ENCODE data around the gene IL17RD. TPM values are rescaled to one million over a fixed set of nuclear protein-coding genes. Genes with fewer than 3 reads are reported as not detected.

IL17RD gene
- total RNA-seq, 1 experiment from 2014 or later = 3.5 TPM

- no peaks in the 10 kb centered on the region for H3K27me3 ChIP-seq (ENCODE audit: control insufficient read depth, insufficient read depth, low read length)
- ChIA-PET CTCF (no interaction called here), POLR2A (no interaction called here)
- no peak for TF ChIP-seq TCF7L2 (IDR thresholded peaks at IDR 0.05; ENCODE audit: low read depth, low read length)
- TF ChIP-seq CTCF (IDR thresholded peaks at IDR 0.05) = no peak
- TF ChIP-seq REST (IDR thresholded peaks at IDR 0.05; ENCODE audit: insufficient read depth in 1 of 2, low read depth in 2 of 2, low read length in 1 of 2) = no peak
- TF ChIP-seq POLR2AphosphoS5 (IDR thresholded peaks at IDR 0.05; ENCODE audit: low read depth, low read length) = no peak
- TF ChIP-seq SIN3A (IDR thresholded peaks at IDR 0.05; ENCODE audit: borderline replicate concordance, insufficient read depth, low read depth, low read length) = no peak
- peaks cover 2% of the 10 kb centered on the region for H3K4me1 ChIP-seq (ENCODE audit: control insufficient read depth, insufficient read depth, low read length)
- DNase-seq (ENCODE audit: low read depth, low spot score) = no peak
- no peak overlapping the region for H3K27ac ChIP-seq (ENCODE audit: low read length)
- BruUV-seq (replicated peaks) = no TSS peak
- ATAC-seq = no peak
- in situ Hi-C loops (cut with HindIII; ENCODE audit: low pct_unique_long_range_greater_than_20kb, low sequenced_read_pairs) (no loop called here), intact Hi-C loops (cut with micrococcal nuclease; ENCODE audit: unreplicated experiment) (no loop called here)
- H3K36me3 ChIP-seq (ENCODE audit: control insufficient read depth, insufficient read depth, low read length) = no peaks in the 10 kb centered on the region
- no peaks in the 10 kb centered on the region for H3K9me3 ChIP-seq (ENCODE audit: control insufficient read depth, insufficient read depth, low read depth, low read length)
- no peak overlapping the region for H3K4me3 ChIP-seq (ENCODE audit: low read depth in 2 of 2, low read length in 2 of 2)
These were observed 112.0 kb downstream of the IL17RD start for GRCh38 chr3:57053122-57053521.

GRCh38 chr3:57052662-57053061 lies 112.5 kb downstream of the IL17RD start:
- ATAC-seq (no peak), DNase-seq (ENCODE audit: low read depth, low spot score) (no peak)
- Histone ChIP-seq H3K4me1 (ENCODE audit: control insufficient read depth, insufficient read depth, low read length) (peaks cover 6% of the 10 kb centered on the region), H3K27me3 (ENCODE audit: control insufficient read depth, insufficient read depth, low read length) (no peaks in the 10 kb centered on the region), H3K4me3 (ENCODE audit: low read depth in 2 of 2, low read length in 2 of 2) (no peak overlapping the region), H3K27ac (ENCODE audit: low read length) (no peak overlapping the region), H3K9me3 (ENCODE audit: control insufficient read depth, insufficient read depth, low read depth, low read length) (no peaks in the 10 kb centered on the region), H3K36me3 (ENCODE audit: control insufficient read depth, insufficient read depth, low read length) (no peaks in the 10 kb centered on the region)
- POLR2A ChIA-PET = no interaction called here
- in situ Hi-C loops (cut with HindIII; ENCODE audit: low pct_unique_long_range_greater_than_20kb, low sequenced_read_pairs) = no loop called here
- TF ChIP-seq POLR2AphosphoS5 (IDR thresholded peaks at IDR 0.05; ENCODE audit: low read depth, low read length) = no peak
- no peak for TF ChIP-seq REST (IDR thresholded peaks at IDR 0.05; ENCODE audit: insufficient read depth in 1 of 2, low read depth in 2 of 2, low read length in 1 of 2)
- TF ChIP-seq SIN3A (IDR thresholded peaks at IDR 0.05; ENCODE audit: borderline replicate concordance, insufficient read depth, low read depth, low read length) = no peak
- no peak for TF ChIP-seq TCF7L2 (IDR thresholded peaks at IDR 0.05; ENCODE audit: low read depth, low read length)
- TF ChIP-seq CTCF (IDR thresholded peaks at IDR 0.05) = no peak
- CTCF ChIA-PET = no interaction called here
- intact Hi-C loops (cut with micrococcal nuclease; ENCODE audit: unreplicated experiment) = no loop called here
- BruUV-seq (replicated peaks) = no TSS peak

Data from Panc1 (cell line).